Measurements from ENCODE around the gene CTXN1.
"Not testable (repeated sequence)": the region's sequence is repeated elsewhere in the genome, so short reads cannot be mapped to it uniquely, and the experiment has no call there.

CTXN1 gene

DNA sequence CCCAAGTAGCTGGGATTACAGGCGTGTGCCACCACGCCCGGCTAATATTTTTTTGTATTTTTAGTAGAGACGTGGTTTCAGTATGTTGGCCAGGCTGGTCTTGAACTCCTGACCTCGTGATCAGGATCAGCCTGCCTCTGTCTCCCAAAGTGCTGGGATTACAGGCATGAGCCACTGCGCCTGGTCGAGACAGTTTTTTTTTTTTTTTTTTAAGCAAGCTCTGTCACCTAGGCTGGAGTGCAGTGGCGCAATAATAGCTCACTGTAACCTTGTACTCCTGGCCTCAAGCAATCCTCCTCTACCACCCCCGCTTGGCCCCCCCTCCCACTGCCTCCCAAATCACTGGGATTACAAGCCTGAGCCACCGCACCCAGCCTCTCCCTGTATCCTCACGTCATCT is 28.6 kb downstream of the CTXN1 start:
- no peak for DNase-seq

DNA sequence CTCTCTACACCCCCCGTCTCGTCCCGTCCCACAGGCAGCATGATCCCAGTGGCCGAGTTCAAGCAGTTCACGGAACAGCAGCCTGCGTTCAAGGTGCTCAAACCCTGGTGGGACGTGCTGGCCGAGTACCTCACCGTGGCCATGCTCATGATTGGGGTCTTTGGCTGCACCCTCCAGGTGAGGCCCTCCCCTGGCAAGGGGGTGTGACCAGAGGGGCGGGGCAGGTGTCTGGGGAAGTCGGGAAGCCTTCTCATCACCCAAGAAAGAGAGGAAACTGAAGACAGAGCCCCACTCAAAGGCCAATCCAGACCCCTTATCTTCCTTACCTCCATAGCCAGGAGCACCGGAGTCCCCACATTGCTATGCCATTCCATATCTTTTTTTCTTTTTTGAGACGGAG is 30.4 kb downstream of the CTXN1 start:
- no peak for DNase-seq

DNA sequence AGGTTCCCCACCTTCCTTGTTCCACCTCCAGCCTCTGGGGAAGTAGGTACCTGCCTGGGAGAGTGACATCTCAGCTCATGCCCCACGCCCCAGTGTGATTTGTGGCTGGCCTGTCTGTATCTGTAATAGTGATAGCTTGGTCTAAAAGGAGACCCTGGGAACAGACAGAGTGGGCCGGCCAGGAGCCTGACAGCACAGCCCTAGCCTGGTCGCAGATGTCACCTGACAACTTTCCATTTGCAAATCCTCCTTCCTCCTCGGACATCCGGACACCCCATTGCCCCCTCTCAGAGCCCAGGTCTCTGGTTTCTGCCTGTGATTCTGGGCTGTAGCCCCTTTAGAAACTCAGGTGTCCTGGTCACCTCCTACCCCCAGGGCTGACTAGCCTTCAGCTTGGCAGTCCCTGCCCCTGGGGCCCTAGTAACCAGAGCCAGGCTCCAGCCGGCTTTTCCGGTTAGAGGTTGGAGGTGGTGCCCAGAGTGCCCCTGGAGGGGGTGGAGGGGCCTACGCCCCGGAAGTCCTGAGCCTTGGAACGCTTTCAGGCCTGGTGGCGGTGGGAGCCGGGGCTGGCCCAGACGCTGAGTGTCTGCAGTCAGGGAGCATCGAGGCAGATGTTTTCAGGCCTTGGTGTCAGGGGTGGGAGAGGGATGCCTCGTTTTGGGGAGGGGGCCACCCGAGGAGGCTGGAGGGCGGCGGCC is 31.2 kb downstream of the CTXN1 start:
- no peak for DNase-seq

DNA sequence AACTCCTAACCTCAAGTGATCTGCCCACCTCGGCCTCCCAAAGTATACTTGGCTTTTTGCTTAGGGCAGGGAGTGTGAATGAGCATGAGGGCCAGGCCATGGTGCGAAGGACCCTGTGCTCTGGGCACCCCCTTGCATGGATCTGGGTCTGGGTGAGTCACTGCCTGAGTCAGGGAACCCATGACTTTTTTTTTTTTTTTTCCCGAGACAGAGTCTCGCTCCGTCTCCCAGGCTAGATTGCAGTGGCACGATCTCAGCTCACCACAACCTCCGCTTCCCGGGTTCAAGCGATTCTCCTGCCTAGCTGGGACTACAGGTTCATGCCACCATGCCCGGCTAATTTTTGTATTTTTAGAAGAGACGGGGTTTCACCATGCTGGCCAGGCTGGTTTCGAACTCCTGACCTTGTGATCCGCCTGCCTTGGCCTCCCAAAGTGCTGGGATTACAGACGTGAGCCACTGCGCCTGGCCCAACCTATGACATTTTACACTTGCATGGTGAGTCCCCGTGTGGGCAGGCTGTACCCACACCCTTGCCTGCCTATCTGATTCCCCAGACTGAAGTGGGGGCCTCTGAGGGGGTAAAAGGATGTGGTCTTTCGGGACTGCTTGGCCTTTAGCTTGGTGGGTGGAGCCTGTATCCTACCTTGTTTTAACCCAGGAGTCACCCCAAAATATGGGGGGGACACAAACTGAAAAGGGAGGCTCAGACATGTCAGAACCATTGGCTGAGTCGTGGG is 32.4 kb downstream of the CTXN1 start:
- DNase-seq = not testable (repeated sequence)

DNA sequence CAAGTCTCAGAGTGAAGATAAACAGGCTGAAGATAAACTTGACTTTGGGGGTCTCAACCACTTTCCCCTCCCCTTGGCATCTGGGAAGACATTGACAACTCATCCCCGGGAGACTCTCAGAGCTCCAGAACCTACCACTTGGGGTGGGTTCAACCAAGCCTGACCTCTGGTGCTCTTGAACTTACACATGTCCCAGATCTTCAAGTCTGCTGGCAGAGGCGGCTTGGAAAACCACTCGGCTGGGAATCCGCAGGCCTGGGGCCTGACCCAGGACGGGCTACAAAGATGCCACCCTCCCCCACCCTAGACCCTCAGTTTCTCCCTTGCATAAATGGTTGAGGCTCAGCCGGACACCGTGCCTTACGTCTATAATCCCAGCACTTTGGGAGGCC is 37.1 kb downstream of the CTXN1 start:
- DNase-seq = no peak

DNA sequence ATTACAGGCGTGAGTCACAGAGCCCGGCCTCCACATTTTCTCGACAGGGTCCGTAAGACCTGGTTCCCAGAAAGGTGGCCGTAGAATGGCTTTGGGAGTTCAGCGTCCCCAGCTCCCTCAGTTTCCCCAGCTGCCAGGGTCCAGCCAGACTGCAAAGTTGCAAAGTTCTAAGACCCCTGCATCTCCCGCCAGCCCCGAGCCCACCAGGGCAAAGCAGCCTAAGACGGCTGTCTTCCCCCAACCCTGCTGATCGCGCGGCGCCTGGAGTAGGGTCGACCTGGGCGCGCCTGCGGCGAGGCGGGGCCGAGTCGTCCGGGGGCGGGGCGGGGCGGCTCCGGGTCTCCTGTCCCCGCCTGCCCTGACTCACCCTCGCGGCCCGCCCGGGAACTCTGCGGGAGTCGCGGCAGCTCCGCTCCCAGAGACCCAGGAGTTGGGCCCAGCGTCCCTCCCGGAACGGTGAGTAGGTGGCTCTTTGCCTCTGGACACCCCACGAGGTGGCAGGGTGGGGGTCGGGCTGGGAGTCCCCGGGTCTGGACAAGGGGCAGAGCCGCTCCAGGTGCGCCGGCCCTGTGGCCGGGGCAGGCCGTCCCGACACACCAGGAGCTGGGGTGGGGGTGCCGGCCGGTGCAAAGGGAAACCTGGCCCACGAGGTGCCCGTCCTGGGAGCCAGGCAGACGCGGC is 37.6 kb downstream of the CTXN1 start, which contains the start of gene LRRC8E:
Gene LRRC8E, plus strand, starts transcription at position 366 of the 681 bp plus-strand sequence. CDS start 7,094 bp downstream, outside the sequence.
- no peak for DNase-seq

DNA sequence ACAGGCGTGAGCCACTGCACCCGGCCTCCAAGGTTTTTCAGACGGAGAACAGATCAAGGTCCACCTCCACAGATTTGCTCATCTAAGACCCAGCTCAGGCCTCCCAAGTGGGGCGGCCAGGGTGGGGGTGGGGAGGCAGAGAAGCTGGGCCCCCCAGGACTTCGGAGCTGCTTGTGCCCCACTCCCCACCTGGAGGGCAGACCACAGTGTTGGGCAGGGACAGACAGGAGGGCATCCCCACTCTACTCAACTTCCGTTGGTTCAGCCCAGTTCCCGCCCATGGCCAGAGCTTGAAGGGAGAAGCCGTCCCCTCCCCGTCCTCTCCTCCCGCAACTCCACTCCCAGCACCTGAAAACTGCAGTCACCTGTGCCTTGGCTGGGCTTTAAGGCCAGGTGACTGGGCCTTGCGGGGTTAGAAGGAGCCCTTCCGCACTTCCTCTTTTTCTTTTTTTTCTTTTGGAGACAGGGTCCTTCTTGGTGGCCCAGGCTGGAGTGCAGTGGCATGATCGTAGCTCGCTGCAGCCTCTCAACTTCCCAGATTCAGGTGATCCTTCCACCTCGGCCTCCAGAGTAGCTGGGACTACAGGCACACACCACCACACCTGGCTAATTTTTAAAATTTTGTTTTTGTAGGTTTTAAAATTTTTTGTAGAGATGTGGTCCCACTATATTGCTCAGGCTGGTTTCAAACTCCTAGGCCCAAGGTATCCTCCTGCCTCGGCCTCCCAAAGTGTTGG is 38.4 kb downstream of the CTXN1 start:
- no peak for DNase-seq

DNA sequence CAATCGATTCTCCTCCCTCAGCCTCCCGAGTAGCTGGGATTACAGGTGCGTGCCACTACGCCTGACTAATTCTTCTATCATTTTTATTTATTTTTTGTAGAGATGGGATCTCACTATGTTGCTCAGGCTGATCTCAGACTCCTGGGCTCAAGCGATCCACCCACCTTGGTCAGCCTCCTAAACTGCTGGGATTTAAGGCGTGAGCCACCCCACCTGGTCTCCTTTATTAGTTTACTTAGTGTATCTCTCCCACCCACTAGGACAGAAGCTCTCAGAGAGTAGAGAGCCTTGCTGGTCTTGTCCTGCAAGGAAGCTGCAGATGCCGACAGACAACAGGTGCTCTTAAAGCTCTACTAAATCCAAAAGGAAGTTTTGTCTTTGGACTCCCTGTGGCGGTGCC is 40.1 kb downstream of the CTXN1 start:
- DNase-seq = no peak

DNA sequence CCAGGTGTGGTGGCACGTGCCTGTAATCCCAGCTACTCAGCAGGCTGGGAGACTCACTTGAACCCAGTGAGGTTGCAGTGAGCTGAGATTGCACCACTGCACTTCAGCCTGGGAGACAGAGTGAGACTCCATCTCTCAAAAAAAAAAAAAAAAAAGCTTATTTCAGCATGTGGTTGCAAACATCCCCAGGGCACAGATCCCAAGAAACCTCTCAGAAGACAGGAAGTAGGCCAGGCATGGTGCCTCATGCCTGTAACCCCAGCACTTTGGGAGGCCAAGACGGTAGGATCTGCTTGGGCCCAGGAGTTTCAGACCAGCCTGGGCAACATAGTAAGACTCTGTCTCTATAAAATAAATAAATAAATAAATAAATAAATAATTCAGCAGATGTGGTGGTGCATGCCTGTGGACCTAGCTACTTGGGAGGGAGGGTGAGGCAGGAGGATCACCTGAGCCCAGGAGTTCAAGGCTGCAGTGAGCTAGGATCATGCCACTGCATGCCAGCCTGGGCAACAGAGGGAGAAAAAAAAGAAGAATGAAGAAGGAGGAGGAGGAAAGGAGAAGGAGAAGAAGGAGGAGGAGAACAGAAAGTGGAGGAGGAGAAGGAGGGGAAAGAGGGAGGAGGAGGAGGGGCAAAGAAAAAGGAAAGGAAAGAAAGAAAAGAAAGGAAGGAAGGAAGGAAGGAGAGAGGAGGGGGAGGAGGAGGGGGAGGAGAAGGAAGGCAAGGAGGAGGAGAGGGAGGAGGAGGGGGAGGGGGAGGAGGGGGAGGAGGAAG is 42.0 kb downstream of the CTXN1 start:
- no peak for DNase-seq

DNA sequence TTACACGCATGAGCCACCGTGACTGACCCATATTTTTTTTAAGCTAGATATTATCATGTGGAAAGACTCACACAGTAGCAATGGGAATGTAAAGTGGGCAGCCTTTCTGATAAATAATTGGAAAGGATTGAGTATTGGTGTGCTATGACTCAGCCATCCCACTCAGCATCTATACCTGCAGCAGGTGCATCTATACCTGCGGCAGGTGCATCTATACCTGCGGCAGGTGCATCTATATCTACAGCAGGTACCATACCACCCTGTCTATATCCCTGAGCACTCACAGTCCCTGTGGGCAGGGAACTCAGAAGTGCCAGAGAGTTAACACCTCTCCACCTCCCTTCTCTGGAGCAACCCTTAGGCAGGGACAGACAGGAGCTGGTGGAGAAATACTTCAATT is 42.8 kb downstream of the CTXN1 start:
- DNase-seq = no peak

DNA sequence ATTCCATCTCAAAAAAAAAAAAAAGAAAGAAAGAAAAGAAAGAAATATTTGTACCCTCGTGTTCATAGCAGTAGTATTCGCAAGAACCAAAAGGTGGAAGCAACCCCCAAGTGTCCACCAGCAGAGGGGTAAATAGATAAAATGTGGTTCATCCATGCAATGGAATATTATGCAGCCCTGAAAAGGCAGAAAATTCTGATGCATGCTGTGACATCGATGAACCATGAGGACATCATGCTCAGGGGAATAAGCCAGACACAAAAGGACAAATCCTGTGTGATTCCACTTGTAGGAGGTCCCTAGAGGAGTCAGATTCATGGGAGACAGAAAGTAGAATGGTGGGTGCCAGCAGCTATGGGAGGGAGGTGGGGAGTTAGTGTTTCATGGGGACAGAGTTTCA is 44.0 kb downstream of the CTXN1 start:
- DNase-seq = no peak

DNA sequence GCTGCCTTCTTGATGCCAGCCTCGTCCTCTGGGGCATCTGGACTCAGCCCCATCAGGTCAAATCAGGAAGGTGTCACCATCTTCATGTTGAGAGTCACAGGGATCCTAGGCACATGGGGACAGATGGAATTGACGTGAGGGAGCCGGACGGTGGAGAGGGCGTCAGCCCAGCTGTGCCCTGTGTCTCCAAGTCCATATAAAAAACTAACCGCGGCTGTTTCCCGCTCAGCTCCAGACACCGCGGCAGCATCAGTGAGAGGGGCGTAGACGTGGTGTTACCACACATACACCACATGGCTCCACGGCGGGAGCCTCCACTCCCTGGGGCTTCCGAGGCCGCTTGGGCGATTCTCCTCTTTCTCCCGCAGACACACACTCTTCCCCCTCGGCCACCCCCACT is 46.1 kb downstream of the CTXN1 start:
- DNase-seq = no peak

DNA sequence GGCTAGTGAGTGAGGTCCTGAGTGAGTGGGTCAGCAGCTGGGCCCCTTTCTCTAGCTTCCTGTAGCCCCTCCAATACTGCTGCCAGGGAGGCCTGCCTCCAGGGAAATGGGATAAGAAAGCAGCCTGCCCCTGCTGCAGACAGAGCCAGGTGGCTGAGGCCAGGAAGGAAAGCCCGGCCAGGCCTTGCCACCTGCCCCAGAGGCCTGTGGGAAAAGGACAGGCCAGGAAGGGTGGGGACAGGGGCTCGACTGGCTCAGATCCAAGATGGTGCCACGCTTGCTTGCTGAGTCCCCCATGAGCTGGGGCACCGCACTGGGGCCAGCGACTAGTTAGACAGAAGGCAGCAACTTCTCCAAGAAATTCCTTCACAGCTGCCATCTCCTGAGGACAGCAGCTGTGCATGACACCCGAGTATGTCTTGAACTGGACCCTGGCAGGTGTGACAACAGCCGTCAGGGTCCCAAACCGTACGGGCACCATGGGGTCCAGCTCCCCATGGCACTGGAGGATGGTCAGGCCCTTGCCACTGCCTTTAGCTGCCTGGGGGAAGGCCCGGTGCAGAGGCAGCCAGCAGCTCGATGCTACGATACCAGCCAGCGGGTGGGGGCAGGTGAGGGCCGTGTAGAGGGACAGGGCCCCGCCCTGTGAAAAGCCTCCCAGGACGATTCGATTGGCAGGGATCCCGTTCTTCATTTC is 46.7 kb downstream of the CTXN1 start:
- no peak for DNase-seq

DNA sequence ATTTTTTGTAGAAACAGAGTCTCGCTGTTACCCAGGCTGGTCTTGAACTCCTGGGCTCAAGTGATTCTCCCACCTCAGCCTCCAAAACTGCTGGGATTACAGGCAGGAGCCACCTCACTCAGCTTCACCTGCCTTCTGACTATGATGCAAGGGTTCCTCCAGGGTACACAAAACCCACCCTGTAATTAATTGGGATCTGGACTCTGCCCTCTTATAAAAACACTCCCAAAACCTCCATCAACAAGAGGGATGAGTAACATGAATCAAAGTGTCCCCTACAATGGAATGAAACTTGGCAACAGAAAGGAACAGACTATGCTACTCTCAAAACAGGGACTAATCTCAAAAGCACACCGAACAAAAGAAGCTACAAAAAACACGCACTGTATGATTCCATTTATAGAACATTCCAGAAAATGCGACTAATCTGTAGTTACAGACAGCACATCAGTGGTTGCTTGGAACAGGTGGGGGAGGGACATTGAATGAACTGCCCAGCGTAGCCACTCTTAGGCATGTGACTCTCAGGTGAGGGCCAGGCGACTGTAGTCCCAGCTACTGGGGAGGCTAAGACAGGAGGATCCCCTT is 48.6 kb downstream of the CTXN1 start:
- DNase-seq = no peak

DNA sequence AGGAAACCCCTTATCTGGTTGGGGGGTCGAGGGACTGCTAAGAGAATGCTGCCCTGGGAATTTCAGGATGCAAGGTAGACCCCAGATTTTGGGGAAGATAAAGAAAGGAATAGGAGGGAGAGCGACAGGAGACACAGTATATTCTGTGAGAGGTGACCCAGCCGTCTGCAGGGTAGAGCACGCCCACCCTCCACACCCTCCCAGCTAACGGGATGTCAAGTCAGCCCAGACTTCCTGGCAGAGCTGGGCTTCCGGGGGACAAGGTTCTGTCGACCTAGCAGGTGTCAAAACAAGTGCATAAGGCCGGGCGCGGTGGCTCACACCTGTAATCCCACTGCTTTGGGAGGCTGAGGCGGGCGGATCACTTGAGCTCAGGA is 51.0 kb downstream of the CTXN1 start:
- DNase-seq = no peak

Data from SIG-M5 (cell line).